Ishikawa (cell line): ENCODE measurements around the gene PPY.
A peak's percentile ranks its signal among the peaks of the same experiment; 100 is the strongest.

Experiments
- CEBPB ChIP-seq: IDR thresholded peaks from 2 replicates; pipeline ENCODE4 v1.6.1; 2012
- CREB1 ChIP-seq: IDR thresholded peaks from 2 replicates; pipeline ENCODE4 v1.6.1; 2012; ENCODE audit warnings: low read depth
- EGR1 ChIP-seq: IDR thresholded peaks from 2 replicates; pipeline ENCODE4 v1.6.1; 2012
- EP300 ChIP-seq: IDR thresholded peaks from 2 replicates; pipeline ENCODE4 v1.6.1; 2012; ENCODE audit warnings: borderline replicate concordance
- FOXM1 ChIP-seq: IDR thresholded peaks from 2 replicates; pipeline ENCODE4 v1.6.1; 2012; ENCODE audit warnings: low read depth, borderline replicate concordance
- NFIC ChIP-seq: IDR thresholded peaks from 2 replicates; pipeline ENCODE4 v1.6.1; 2012
- RAD21 ChIP-seq: IDR thresholded peaks from 2 replicates; pipeline ENCODE4 v1.6.1; 2012; ENCODE audit warnings: low read depth
- TAF1 ChIP-seq: IDR thresholded peaks from 2 replicates; pipeline ENCODE4 v1.6.1; 2012; ENCODE audit warnings: low read depth, mild to moderate bottlenecking
- TCF12 ChIP-seq: IDR thresholded peaks from 2 replicates; pipeline ENCODE4 v1.6.1; 2012; ENCODE audit warnings: low read depth
- TEAD4 ChIP-seq: IDR thresholded peaks from 2 replicates; pipeline ENCODE4 v1.6.1; 2012
- YY1 ChIP-seq: IDR thresholded peaks from 2 replicates; pipeline ENCODE4 v1.6.1; 2012; ENCODE audit warnings: low read depth
- ZBTB7A ChIP-seq: IDR thresholded peaks from 2 replicates; pipeline ENCODE4 v1.6.1; 2012; ENCODE audit warnings: low read depth
- TF ChIP-seq, protein P1 (sequence below): IDR thresholded peaks from 2 replicates; pipeline ENCODE4 v1.6.1; 2012
- TF ChIP-seq, protein P2 (sequence below): IDR thresholded peaks from 2 replicates; pipeline ENCODE4 v1.6.1; 2012
- TF ChIP-seq, protein P3 (sequence below): IDR thresholded peaks from 2 replicates; pipeline ENCODE4 v1.6.1; 2012; ENCODE audit warnings: low read depth, mild to moderate bottlenecking

Gene PPY

DNA sequence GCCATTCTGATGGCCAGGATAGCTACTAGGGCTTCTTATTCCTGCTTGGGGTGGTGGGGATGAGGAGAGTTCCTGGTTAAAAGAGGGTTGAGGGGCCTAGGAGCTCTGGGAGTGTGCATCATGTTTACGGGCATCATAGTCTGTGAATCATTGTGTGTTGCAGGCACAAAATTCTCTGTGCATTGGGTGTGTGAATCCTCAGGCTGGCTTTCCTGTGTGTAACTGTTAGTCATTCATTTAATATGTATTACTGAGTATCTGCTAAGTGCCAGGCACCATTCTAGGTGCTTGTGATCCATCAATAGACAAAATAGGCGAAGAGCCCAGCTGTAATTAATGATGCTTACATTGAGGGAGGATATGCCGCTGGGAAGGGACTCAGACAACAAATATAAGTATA is 5.8 kb downstream of the PPY start:
- TF ChIP-seq TEAD4 (no peak), EGR1 (no peak), RAD21 (no peak), EP300 (no peak), YY1 (no peak), CREB1 (no peak), TAF1 (no peak), TCF12 (no peak), CEBPB (no peak), ZBTB7A (no peak), FOXM1 (no peak), NFIC (no peak)
- TF ChIP-seq, protein P1, sequence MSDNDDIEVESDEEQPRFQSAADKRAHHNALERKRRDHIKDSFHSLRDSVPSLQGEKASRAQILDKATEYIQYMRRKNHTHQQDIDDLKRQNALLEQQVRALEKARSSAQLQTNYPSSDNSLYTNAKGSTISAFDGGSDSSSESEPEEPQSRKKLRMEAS, result no peak
- TF ChIP-seq, protein P2, sequence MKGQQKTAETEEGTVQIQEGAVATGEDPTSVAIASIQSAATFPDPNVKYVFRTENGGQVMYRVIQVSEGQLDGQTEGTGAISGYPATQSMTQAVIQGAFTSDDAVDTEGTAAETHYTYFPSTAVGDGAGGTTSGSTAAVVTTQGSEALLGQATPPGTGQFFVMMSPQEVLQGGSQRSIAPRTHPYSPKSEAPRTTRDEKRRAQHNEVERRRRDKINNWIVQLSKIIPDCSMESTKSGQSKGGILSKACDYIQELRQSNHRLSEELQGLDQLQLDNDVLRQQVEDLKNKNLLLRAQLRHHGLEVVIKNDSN, result no peak
- TF ChIP-seq, protein P3, sequence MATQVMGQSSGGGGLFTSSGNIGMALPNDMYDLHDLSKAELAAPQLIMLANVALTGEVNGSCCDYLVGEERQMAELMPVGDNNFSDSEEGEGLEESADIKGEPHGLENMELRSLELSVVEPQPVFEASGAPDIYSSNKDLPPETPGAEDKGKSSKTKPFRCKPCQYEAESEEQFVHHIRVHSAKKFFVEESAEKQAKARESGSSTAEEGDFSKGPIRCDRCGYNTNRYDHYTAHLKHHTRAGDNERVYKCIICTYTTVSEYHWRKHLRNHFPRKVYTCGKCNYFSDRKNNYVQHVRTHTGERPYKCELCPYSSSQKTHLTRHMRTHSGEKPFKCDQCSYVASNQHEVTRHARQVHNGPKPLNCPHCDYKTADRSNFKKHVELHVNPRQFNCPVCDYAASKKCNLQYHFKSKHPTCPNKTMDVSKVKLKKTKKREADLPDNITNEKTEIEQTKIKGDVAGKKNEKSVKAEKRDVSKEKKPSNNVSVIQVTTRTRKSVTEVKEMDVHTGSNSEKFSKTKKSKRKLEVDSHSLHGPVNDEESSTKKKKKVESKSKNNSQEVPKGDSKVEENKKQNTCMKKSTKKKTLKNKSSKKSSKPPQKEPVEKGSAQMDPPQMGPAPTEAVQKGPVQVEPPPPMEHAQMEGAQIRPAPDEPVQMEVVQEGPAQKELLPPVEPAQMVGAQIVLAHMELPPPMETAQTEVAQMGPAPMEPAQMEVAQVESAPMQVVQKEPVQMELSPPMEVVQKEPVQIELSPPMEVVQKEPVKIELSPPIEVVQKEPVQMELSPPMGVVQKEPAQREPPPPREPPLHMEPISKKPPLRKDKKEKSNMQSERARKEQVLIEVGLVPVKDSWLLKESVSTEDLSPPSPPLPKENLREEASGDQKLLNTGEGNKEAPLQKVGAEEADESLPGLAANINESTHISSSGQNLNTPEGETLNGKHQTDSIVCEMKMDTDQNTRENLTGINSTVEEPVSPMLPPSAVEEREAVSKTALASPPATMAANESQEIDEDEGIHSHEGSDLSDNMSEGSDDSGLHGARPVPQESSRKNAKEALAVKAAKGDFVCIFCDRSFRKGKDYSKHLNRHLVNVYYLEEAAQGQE, result no peak

DNA sequence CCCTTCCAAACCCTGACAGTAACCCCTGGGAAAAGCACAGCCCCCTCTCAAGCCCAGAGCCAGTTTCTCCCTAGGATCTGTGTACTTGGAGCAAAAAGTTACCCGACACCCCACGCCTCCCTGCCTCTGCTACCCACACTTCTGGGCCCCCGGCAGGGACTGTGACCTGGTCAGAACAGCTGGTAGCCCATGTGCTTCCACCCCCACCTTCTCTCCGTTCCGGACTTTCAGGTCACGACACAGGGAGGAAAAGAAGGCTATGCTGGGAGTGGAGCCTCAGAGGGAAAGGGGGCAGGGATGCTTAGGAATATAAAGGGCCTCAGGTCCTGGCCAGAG is 6.4 kb downstream of the PPY start:
- TF ChIP-seq TCF12 (peak; percentile 42; the same call in 1 of the 2 replicates), EP300 (peak; percentile 57; the same call in 1 of the 2 replicates), NFIC (no peak), YY1 (no peak), CREB1 (no peak), EGR1 (peak; percentile 46; the same call in 1 of the 2 replicates), CEBPB (no peak), ZBTB7A (no peak), FOXM1 (no peak), RAD21 (no peak), TAF1 (no peak), TEAD4 (no peak)
- TF ChIP-seq, protein P2, result no peak
- TF ChIP-seq, protein P1, result peak; percentile 38; the same call in 1 of the 2 replicates
- TF ChIP-seq, protein P3, result no peak

DNA sequence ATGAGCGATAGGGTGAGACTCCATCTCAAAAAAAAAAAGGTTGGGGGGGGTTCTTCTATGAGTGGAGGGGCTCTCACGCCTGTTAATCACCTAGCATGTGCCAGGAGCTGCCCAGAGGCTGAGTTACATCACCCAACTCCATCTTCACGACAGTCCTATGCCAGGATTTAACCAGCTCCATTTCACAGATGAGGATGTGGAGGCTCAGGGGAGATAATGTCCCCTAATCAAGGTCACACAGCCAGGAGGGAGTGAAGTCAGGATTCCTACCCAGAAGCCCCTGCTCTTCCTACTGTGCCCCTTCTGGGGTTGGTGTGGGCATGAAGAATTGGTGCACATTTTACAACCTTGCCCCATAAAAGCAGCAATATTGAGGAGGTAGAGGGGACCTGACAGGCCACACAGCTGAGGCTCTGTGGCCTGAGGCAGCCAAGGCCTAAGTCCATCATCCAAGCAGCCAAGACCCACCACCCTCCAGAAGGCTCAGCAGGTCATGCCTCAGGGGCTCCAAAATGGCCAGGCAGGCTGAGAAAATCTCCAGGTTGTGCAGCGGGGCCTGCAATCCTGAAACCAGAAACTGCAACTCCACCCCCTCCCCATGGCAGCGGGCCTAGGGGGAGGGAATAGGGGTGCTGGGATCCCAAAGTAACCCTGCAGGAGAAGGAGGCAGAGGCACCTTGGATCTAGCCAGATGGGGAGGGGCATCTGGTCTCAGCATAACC is 6.9 kb downstream of the PPY start:
- TF ChIP-seq, protein P2, result no peak
- TF ChIP-seq YY1, result 0 out of 2 replicates have a peak, but pooled peaks have one; percentile 25
- no peak for TF ChIP-seq EGR1
- 0 out of 2 replicates have a peak, but pooled peaks have one; percentile 38 for TF ChIP-seq NFIC
- peak; percentile 12; the same call in 1 of the 2 replicates for TF ChIP-seq TCF12
- TF ChIP-seq EP300, result peak; percentile 65; the same call in 1 of the 2 replicates

DNA sequence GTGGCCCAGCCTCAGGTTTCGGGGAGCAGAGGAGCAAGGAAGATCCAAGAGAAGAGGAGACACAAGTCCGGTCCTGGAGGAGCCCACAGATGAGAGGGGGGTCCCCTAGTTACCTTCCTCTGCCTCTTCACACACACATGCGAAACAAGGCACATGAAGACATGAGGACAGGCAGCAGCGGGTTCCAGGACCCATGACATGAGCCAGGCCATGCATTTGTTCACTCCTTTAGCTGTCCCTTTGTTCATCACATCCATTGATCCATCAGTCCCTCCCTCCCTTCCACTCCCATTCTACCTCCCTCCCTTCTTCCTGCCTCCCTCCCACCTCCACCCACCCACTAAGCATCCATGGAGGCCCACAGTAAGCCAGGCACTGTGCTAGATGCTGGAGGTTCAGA is 9.4 kb downstream of the PPY start:
- TF ChIP-seq TCF12 (no peak), RAD21 (no peak), TAF1 (no peak), EGR1 (no peak), EP300 (no peak), CREB1 (no peak), CEBPB (no peak), ZBTB7A (no peak), YY1 (no peak), NFIC (no peak), FOXM1 (no peak), TEAD4 (no peak)
- TF ChIP-seq, protein P2, result no peak
- TF ChIP-seq, protein P1, result no peak
- TF ChIP-seq, protein P3, result no peak
